CD4-positive, alpha-beta T cell treated with Interferon alpha-2 for 1 hour (primary cell): ENCODE results near the gene ZNF695.

Source experiments
- DNase-seq, 2 donors: peaks; one replicate each; pipeline ENCODE4 v3.0.0-alpha.2; 2020 to 2022

Gene ZNF695

DNA sequence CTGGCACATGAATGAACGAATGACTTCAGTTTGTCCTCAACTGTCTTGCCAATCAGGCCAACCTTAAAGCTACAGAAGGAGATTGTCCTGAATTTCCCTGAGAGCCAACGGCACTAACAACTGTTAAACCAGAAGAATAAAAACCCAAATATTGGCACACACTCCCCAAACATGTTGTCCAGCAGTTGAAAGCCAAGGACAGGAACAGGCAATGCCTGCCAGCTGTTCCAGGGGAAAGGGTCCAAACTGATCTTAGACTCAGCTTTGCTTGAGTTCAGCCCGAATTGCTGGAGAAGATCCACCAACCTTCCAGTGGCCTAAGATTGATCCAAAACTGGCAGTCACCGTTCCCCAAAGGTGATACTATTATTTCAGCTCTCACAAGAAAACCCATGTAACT is 53.7 kb downstream of the ZNF695 start:
- DNase-seq = no peak

DNA sequence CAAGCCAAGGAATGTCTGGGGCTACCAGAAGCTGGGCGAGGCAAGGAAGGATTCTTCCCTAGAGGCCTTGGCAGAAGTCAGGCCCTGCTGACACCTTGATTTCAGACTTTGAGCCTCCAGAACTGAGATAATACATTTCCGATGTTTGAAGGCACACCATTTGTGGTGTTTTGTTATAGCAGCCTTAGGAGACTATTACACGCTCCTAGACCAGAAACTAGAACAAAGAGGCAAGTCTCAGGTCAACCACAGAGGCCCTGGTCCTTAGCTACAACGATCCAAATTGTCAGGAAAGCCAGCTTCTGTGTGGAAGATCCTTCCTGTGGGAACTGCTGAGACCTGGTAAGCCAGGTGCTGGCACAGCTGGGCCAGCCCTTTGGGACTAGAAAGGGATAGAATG is 56.4 kb downstream of the ZNF695 start:
- no peak for DNase-seq

DNA sequence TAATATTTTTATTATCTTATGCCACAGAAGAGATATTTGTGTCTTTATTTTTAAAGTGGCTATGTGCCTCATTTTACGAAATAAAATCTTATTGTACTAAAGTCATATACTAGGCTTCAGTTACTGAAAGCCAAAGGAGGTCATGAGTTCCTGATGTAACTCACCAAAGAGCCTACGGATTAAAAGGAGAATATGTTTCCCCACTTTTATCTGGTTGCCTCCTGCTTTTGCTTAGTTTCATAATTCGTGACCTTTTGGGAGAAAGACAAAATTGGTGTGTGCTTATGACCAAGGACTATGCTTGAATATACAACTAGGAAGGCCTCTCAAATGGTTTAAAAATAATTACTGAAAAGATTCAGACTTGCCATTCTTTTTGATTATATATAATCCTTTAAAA is 57.9 kb downstream of the ZNF695 start:
- DNase-seq = no peak

DNA sequence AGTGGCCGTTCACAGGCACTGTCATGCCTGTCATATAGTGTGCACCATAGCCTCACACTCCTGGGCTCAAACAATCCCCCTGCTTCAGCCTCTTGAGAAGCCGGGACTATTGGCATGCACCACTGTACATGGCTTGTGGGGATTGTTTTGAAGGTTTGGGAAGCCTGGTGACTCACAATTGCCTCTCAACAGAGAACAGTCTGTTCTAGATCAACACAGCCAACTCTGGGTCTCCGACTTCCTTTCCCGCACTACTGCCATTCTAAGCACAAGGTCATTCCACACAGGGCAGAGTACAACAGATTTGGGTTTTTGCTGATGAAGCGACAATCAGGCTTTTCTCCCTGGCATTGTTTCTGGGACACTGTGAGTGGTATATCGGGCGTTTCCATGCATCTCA is 60.6 kb downstream of the ZNF695 start:
- no peak for DNase-seq

DNA sequence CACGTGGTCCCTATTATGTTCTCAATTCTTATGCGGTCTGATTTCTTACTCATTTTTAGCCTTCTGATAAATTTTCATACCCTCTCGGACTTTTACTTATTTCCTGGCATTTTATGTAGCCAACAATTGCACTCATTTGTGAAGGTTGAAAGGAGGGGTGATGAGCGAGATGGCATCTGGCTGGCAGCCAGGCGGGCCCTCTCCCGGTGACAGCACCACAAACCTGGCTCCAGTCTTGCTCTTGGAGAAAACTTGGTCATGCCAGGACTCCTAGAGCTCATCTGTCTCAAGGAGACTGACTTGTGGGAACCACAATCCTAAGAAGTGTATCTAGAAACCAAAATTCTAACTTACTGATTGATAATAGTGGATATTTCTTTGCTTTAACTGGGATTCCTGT is 61.5 kb downstream of the ZNF695 start:
- DNase-seq = no peak
